Eye (tissue), 1 donor: ENCODE data around the gene BRCC3.

Experiments used
- DNase-seq: peaks from one replicate; pipeline ENCODE4 v3.0.0-alpha.2; 2015

Gene BRCC3

DNA sequence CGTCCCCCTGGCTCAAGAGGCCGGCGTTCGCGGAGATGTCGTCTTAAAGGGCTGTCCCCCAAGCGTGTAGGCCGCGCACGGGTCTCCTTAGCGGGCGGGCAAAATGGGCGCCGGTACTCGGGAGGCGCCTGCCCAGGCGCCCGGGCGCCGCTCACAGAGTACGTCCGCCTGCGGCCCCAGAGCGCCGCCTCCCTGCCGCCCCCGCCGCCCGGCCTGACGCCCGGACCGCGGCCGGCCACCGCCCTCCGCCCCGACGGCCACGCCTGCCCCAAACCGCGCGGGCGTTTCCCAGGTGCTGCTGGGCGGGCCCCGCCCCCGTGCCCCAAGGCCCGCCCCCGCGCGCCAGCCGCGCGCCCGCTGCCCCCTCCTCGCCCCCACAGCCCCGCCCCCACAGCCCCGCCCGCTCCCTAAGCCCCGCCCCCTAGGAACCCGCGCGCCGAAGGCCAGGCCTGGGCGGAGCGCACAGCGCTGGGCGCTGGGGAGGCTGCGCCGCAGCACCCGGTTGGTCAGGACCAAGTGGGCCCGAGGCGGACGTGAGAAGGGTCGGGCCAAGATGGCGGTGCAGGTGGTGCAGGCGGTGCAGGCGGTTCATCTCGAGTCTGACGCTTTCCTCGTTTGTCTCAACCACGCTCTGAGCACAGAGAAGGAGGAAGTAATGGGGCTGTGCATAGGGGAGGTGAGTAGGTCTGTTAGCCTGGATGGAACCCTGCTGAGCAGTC, at the start of gene BRCC3, which contains the start of the genes CMC4 and MTCP1:
BRCC3 (plus strand) TSS at position 534 of the 719 bp plus-strand sequence; CDS start at position 554, 20 bp downstream.
CMC4 (minus strand) TSS at position 162 of the 719 bp plus-strand sequence. CDS start 7,113 bp downstream, outside the sequence.
MTCP1 (minus strand) TSS at position 162 of the 719 bp plus-strand sequence. CDS start 5,126 bp downstream, outside the sequence.
- DNase-seq, result peak; percentile 85

DNA sequence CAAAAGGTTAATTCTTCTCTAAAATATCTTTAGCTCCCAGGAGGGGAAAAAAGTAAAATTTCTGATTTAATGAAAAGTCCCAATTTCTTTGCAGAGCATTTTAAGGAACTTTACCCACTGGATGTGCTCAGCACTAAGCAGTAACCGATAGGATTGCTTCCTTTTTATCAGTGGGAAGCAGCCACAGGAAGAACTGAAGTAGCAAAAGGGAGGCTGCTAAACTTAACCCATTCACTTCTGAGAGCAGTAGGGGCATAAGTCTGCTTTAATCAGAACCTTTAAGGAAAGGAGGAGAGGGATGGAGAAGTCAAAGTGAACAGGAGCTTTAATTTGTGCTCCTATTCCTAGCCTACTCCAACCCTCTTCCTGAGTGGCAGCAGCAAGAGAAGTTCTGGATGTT, 48.7 kb upstream of the BRCC3 start, which contains the start of gene F8:
F8 (minus strand) TSS at position 139 of the 400 bp plus-strand sequence. CDS start 171 bp downstream, outside the sequence.
- DNase-seq, result no peak

GRCh38 chrX:155023907-155024833, 47.1 kb upstream of the BRCC3 start:
- DNase-seq, result no peak

GRCh38 chrX:155026420-155026726, 44.9 kb upstream of the BRCC3 start:
- DNase-seq, result no peak

DNA sequence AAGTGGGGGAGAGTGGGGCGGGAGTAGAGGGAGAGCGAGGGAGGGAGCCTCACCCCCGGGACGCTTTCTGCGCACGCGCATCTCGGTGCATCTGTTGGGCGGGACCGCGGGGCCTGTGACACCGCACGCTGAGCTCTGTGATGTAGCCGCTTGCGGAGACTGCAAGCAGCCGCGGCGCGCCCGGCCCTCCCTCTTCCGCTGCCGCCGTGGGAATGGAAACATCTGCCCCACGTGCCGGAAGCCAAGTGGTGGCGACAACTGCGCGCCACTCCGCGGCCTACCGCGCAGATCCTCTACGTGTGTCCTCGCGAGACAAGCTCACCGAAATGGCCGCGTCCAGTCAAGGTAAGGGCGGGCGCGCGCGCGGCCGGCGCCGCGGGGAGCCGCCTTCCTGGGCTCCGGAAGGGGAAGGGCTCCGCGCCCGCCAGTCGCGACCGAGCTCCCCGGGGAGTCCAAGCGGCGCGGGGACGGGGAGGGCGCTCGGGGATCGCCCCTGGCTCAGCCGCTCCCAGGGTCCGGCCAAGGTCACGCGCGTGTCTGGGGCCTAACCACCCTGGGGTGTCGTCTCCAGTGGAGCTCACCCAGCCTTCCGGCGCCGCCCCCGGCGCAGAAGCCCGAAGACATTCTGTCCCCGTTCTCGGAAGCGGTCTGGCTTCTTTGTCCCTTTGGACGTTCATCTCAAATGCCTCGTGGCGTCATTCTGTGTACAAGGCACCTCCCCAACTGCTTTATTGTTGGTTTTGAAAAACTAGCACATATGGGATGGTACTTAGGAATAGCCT, 44.4 kb upstream of the BRCC3 start, which contains the start of gene FUNDC2:
FUNDC2 (plus strand) TSS at position 118 of the 782 bp plus-strand sequence; CDS start at position 213, 95 bp downstream.
- DNase-seq, result peak; percentile 96

GRCh38 chrX:155027509-155028066, 43.7 kb upstream of the BRCC3 start:
- peak; percentile 65 for DNase-seq

GRCh38 chrX:155028129-155028528, 43.2 kb upstream of the BRCC3 start:
- DNase-seq, result peak; percentile 11

- DNase-seq, result no peak
These were observed 42.4 kb upstream of the BRCC3 start for GRCh38 chrX:155028877-155029291.

DNA sequence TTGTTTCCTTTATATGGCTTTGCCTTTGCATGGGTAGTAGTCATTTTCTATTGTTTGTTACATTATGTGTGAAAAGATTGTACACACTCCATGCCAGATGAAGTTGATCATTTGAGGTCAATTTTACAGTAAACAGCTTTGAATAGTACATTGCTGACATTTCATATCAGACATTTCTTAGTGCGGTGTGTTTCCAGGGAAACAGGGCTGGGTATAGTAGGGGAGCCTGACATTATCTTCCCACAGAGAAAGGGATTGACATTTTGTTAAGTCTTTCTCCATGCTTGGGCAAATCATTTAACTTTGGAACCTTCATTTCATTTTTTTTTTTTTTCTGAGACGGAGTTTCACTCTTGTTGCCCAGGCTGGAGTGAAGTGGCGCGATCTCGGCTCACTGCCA, 39.7 kb upstream of the BRCC3 start:
- DNase-seq, result no peak

DNA sequence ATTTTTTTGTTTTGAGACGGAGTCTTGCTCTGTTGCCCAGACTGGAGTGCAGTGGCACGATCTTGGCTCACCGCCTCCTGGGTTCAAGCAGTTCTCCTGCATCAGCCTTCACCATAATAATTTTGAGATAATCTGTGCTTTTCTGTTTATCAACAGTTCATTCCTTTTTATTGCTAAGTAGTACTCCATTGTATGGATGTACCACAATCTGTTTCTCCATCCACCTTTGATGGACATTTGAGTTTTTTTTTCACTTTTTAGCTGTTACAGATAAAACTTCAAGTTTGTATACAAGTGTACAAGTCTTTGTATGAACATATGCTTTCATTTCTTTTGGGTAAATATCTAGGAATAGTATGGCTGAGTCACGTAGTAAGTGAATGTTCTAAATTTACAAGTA, 35.6 kb upstream of the BRCC3 start:
- peak; percentile 1 for DNase-seq

- DNase-seq, result no peak
These were observed 25.0 kb upstream of the BRCC3 start for GRCh38 chrX:155046129-155046810.

GRCh38 chrX:155046811-155047528, 24.3 kb upstream of the BRCC3 start:
- no peak for DNase-seq

DNA sequence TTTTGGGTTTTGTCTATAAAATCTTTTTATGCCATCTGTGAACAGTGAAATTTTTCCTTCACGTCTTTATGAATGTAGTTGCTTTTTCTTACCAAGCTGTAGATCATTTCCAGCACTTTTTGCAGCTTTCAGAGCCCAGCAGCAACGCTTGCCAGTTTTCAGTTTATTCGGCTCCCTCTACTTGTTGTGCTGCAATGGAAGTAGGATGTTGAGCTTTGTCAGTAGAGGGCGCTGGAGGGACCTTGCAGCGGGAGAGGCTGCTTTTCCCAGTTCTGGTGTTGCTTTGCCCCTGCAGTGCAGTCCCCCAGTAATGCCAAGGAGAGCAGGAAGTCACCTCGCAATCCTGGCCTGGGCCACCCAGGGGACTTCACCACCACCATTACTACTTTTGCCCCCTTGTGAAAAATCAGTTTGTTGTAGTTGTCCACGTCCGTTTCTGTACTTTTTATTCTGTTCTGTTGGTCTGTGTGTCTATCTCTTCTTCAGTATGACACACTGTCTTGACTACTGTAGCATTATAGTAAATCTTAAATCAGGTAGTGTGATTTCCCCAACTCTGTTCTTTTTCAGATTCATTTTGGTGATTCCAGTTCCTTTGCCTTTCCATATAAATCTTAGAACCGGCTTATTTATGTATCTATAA, 22.2 kb upstream of the BRCC3 start:
- peak; percentile 50 for DNase-seq

- no peak for DNase-seq
These were observed 18.4 kb upstream of the BRCC3 start for GRCh38 chrX:155052738-155053498.

DNA sequence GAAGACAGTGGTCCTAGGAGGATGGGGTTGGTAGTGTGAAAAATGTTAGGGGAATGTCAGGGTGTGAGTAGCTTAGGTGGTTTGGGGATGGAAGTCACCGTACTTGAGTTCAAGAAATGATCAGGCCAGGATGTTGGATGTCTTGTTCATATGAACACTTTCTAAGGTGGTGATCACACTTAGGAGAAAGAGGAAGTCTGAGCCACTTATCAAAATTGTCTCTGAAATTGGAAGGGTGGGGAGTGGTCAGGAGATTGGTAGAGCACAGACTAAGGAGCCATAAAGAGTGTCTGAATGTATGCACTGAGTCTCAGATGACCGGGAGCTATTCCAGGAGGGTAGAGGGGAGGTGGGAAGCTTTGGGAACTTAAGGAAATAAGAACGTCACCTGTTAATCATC, 17.7 kb upstream of the BRCC3 start:
- no peak for DNase-seq

- DNase-seq, result no peak
These were observed 17.1 kb upstream of the BRCC3 start for GRCh38 chrX:155054255-155054654.

DNA sequence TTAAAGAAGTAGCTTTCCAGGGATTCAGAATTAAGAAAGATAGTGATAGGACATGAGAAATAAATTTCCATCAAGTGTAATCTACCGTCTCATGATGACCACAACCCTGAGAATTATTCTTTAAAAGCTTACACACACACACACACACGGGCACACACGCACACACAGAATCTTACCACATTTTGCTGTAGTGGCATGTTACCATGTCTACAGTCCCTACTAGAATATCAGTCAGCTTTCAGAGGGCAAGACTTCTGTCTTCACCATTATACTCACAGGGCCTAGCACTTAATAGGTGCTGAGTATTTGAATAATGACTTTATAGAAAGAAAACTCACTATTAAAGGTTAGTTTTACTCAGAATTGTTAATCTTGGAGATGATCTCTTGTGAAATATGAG, 15.8 kb upstream of the BRCC3 start:
- DNase-seq, result no peak

GRCh38 chrX:155056471-155056870, 14.8 kb upstream of the BRCC3 start:
- no peak for DNase-seq
